ENCODE measurements around the gene PTPRO. TPM values are rescaled to one million over a fixed set of nuclear protein-coding genes. Genes with fewer than 3 reads are reported as not detected.

The PTPRO gene
- total RNA-seq, 1 experiment from 2014 or later: not detected

DNA sequence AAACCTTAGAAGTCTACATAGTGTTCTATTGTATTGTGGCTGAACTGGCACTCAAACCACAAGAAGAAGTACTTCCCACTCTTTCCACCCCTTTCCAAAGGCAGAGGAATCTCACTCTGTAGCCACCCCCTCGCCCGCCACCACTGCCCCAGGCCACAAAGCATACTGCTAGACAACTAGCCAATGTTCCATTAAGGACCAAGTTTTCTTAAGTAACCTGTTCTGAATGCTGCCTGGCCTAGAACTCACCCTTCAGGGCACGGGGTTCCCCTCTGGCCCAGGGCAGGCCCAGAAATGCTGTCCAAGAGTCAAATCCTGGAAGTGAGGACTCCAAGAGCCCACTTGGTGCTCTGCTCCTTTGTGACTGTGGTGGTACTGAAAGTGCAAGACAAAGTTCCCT is 15.7 kb upstream of the PTPRO start:
- ChIA-PET CTCF (no interaction called here), POLR2A (ENCODE audit: unreplicated experiment) (no interaction called here)
- H3K79me2 ChIP-seq (ENCODE audit: low read length): no peaks in the 10 kb centered on the region

DNA sequence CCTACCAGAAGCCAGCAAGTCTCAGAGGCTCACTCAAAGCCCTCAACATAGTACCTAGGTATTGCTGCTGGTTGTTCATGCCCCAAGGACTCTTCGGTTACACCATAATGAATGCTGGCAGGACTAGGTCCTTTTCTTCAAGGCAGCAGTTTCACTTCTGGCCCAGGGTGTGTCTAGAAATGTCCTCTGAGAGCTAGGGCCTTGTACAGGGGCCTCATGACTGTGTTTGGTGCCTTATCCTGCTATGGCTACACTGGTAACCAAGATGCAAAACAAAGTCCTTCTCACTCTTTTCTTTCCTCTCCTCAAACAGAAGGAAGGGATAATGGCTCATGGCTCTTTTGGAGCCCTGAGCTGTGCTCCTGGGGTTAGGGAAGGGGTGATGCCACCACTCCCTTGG is 15.2 kb upstream of the PTPRO start:
- H3K9me2 ChIP-seq (replicated peaks; ENCODE audit: low read length): no peaks in the 10 kb centered on the region
- no peaks in the 10 kb centered on the region for H3K4me1 ChIP-seq (ENCODE audit: insufficient read depth, low read length)
- no peak overlapping the region for H3K9ac ChIP-seq (ENCODE audit: low read length)
- ChIA-PET POLR2A (ENCODE audit: unreplicated experiment) (no interaction called here), CTCF (no interaction called here)
- no peaks in the 10 kb centered on the region for H3K79me2 ChIP-seq (ENCODE audit: low read length)
- intact Hi-C loops (cut with micrococcal nuclease): no loop called here
- no peak overlapping the region for H2AFZ ChIP-seq (ENCODE audit: low read length)
- no peaks in the 10 kb centered on the region for H4K20me1 ChIP-seq (ENCODE audit: low read length)
- ATAC-seq (no peak), DNase-seq (no peak)
- H3K4me2 ChIP-seq (ENCODE audit: low read length): no peak overlapping the region
- no peak overlapping the region for H3K27ac ChIP-seq (ENCODE audit: low read length)
- no peaks in the 10 kb centered on the region for H3K36me3 ChIP-seq (ENCODE audit: low read depth, low read length)
- H3F3A ChIP-seq (ENCODE audit: low read length, unreplicated experiment): no peaks in the 10 kb centered on the region
- 0 out of 2 replicates have a peak, but pooled peaks cover 5% of the 10 kb centered on the region for H3K27me3 ChIP-seq (ENCODE audit: low read length)
- TF ChIP-seq EZH2 (IDR thresholded peaks at IDR 0.05; ENCODE audit: low read length, unreplicated experiment) (no peak), EZH2phosphoT487 (IDR thresholded peaks at IDR 0.05; ENCODE audit: borderline replicate concordance, low read length) (no peak)
- TF ChIP-seq, protein P1, sequence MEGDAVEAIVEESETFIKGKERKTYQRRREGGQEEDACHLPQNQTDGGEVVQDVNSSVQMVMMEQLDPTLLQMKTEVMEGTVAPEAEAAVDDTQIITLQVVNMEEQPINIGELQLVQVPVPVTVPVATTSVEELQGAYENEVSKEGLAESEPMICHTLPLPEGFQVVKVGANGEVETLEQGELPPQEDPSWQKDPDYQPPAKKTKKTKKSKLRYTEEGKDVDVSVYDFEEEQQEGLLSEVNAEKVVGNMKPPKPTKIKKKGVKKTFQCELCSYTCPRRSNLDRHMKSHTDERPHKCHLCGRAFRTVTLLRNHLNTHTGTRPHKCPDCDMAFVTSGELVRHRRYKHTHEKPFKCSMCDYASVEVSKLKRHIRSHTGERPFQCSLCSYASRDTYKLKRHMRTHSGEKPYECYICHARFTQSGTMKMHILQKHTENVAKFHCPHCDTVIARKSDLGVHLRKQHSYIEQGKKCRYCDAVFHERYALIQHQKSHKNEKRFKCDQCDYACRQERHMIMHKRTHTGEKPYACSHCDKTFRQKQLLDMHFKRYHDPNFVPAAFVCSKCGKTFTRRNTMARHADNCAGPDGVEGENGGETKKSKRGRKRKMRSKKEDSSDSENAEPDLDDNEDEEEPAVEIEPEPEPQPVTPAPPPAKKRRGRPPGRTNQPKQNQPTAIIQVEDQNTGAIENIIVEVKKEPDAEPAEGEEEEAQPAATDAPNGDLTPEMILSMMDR (conservative IDR thresholded peaks at IDR 0.05; ENCODE audit: low read depth, low read length): no peak
- H3K4me3 ChIP-seq (ENCODE audit: low read length): no peak overlapping the region
- H3K9me3 ChIP-seq (ENCODE audit: low read length): no peaks in the 10 kb centered on the region
- BruUV-seq (replicated peaks): no TSS peak

More for the DNA sequence above, 15.7 kb upstream of the PTPRO start:
- no peak for ATAC-seq
- DNase-seq: no peak
- 0 out of 2 replicates have a peak, but pooled peaks cover 4% of the 10 kb centered on the region for H3K27me3 ChIP-seq (ENCODE audit: low read length)
- no peaks in the 10 kb centered on the region for H3K36me3 ChIP-seq (ENCODE audit: low read depth, low read length)
- H3K27ac ChIP-seq (ENCODE audit: low read length): no peak overlapping the region
- TF ChIP-seq EZH2phosphoT487 (IDR thresholded peaks at IDR 0.05; ENCODE audit: borderline replicate concordance, low read length): no peak
- TF ChIP-seq EZH2 (IDR thresholded peaks at IDR 0.05; ENCODE audit: low read length, unreplicated experiment): no peak
- TF ChIP-seq, protein P1 (conservative IDR thresholded peaks at IDR 0.05; ENCODE audit: low read depth, low read length): no peak
- H3K4me1 ChIP-seq (ENCODE audit: insufficient read depth, low read length): no peaks in the 10 kb centered on the region
- no TSS peak for BruUV-seq (replicated peaks)
- no peak overlapping the region for H3K4me3 ChIP-seq (ENCODE audit: low read length)
- intact Hi-C loops (cut with micrococcal nuclease): no loop called here
- H3F3A ChIP-seq (ENCODE audit: low read length, unreplicated experiment): no peaks in the 10 kb centered on the region
- no peak overlapping the region for H3K9ac ChIP-seq (ENCODE audit: low read length)
- H4K20me1 ChIP-seq (ENCODE audit: low read length): no peaks in the 10 kb centered on the region
- H3K4me2 ChIP-seq (ENCODE audit: low read length): no peak overlapping the region
- H3K9me2 ChIP-seq (replicated peaks; ENCODE audit: low read length): no peaks in the 10 kb centered on the region
- H3K9me3 ChIP-seq (ENCODE audit: low read length): no peaks in the 10 kb centered on the region
- no peak overlapping the region for H2AFZ ChIP-seq (ENCODE audit: low read length)

DNA sequence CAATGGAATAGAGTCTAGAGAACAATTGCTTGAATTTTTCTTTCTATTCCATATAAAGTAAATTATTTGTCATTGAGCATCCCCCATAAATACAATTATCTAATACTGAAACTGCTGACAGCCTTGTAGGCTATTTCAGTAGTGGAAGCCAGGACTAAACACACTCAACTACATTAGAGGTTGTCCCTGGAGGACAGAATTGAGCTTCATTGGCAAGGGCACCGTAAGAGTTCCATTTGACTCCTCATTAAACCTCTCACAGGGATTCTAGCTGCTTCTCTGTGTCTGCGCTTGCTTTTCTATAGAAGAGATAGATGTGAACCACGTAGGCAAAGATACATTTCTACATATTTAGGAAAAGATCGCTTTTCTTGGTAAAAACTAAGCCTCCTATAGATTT is 3.5 kb upstream of the PTPRO start:
- intact Hi-C loops (cut with micrococcal nuclease): no loop called here
- no peaks in the 10 kb centered on the region for H3F3A ChIP-seq (ENCODE audit: low read length, unreplicated experiment)
- no peaks in the 10 kb centered on the region for H3K79me2 ChIP-seq (ENCODE audit: low read length)
- H3K9ac ChIP-seq (ENCODE audit: low read length): no peak overlapping the region
- no TSS peak for BruUV-seq (replicated peaks)
- peaks cover 28% of the 10 kb centered on the region for H3K27me3 ChIP-seq (ENCODE audit: low read length)
- no peak overlapping the region for H3K4me2 ChIP-seq (ENCODE audit: low read length)
- no peaks in the 10 kb centered on the region for H3K9me3 ChIP-seq (ENCODE audit: low read length)
- ATAC-seq (no peak), DNase-seq (no peak)
- no peaks in the 10 kb centered on the region for H4K20me1 ChIP-seq (ENCODE audit: low read length)
- no peaks in the 10 kb centered on the region for H3K9me2 ChIP-seq (replicated peaks; ENCODE audit: low read length)
- CTCF ChIA-PET: no interaction called here
- TF ChIP-seq, protein P1 (conservative IDR thresholded peaks at IDR 0.05; ENCODE audit: low read depth, low read length): no peak
- no peak for TF ChIP-seq EZH2phosphoT487 (IDR thresholded peaks at IDR 0.05; ENCODE audit: borderline replicate concordance, low read length)
- TF ChIP-seq EZH2 (IDR thresholded peaks at IDR 0.05; ENCODE audit: low read length, unreplicated experiment): no peak
- no peak overlapping the region for H3K27ac ChIP-seq (ENCODE audit: low read length)
- H3K4me1 ChIP-seq (ENCODE audit: insufficient read depth, low read length): no peaks in the 10 kb centered on the region
- H2AFZ ChIP-seq (ENCODE audit: low read length): no peak overlapping the region
- POLR2A ChIA-PET (ENCODE audit: unreplicated experiment): no interaction called here
- H3K4me3 ChIP-seq (ENCODE audit: low read length): no peak overlapping the region
- H3K36me3 ChIP-seq (ENCODE audit: low read depth, low read length): no peaks in the 10 kb centered on the region
